COR-L47 (cell line): ENCODE measurements around the gene NTN5.
"Not testable (repeated sequence)": the region's sequence is repeated elsewhere in the genome, so short reads cannot be mapped to it uniquely, and the experiment has no call there.

Experiments used
- DNase-seq: peaks from one replicate; lab custom pipeline; 2025; lab: John Stamatoyannopoulos, UW

The NTN5 gene, protein sequence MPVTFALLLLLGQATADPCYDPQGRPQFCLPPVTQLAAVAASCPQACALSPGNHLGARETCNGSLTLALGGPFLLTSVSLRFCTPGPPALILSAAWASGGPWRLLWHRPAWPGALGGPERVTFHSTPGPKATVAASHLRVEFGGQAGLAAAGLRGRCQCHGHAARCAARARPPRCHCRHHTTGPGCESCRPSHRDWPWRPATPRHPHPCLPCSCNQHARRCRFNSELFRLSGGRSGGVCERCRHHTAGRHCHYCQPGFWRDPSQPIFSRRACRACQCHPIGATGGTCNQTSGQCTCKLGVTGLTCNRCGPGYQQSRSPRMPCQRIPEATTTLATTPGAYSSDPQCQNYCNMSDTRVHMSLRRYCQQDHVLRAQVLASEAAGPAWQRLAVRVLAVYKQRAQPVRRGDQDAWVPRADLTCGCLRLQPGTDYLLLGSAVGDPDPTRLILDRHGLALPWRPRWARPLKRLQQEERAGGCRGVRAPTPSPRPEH

DNA sequence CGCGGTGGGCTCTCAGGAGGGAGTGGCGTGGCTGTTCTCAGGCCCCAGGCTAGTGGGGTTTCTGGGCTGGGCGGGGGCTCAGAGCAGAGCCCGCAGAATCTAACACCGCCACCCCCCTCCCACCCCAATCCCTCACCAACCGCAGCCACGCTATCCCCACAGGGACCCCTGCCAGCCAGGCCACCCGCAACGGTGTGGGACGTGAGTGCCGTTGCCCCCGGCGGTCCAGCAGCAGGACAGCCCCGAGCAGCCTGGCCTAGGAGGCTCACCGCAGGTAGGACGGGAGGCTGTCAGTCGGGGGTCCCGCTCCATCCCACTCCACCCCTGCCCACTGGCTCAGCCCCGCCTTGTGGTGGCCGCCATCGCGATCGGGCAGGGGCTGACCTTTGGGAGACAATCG lies at the start of gene NTN5:
TSS of gene NTN5 (minus strand) at position 24 of the 400 bp plus-strand sequence. CDS start 2,031 bp downstream, outside the sequence.
- no peak for DNase-seq

DNA sequence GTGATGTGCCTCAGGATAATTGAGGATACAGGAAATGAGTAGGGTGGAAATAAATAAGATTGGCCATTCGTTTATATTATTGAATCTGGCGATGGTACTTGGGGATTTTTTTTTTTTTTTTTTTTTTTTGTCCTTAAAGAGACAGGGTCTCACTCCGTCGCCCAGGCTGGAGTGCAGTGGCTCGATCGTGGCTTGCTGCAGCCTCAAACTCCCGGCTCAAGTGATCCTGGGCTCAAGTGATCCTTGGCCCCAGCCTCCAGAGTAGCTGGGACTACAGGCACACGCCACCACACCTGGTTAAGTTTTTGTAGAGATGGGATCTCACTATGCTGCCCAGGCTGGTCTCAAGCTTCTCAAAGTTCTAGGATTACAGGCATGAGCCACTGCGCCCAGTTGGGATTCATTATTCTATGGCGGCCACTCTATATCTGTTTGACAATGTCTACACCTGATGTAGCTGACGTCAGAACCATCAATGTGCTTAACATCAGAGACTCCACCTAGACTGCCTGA lies 49.4 kb upstream of the NTN5 start:
- no peak for DNase-seq

DNA sequence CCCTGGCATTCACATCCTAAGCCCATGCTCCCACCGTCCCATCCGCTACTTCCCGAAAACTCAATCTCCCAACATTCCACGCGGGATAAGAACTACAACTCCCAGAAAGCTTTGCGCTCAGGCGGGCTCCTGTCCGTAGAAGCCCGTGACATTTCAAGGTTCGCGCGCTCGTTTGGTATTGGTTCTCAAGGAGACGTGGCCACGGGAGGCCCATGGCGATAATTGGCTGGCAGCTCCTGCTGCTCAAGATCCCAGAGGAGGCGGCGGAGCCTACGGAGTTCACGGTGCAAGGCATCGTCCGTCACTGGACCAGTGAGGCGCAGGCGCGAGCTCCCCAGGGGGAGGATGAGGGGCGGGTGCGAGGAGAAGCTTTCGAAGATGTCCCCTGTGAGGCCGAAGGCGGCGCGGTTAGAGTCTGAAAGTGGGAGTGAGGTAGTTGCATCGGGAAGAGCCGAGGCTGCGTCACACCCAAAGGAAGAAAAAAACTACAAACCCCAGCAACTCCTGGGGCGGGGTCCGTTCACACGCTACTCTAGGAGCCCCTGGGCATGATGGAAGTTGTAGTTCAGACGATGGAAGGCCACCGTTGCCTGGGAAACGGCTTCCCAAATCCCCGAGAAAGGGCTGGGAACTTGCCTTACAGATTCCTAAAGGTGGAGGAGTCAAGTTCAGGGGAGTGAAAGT lies 47.9 kb upstream of the NTN5 start:
- DNase-seq: peak; percentile 98

DNA sequence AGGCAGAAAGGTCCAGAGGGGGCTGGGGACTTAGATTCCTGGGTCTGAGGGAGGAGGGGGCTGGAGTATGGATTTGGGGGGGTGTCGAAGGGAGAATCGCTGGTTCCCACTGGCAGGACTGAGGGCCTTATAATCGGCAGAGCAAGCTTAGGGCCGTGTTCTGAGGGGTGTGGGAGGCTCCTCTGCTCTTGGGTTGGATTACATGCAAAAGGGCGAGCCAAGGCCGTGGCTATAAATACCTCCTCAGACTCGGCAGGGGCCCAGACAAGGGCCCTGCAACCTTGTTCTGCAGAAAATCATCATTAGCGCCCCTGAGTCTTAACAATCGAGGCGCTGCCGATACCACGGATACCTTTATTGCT lies 47.4 kb upstream of the NTN5 start:
- no peak for DNase-seq

DNA sequence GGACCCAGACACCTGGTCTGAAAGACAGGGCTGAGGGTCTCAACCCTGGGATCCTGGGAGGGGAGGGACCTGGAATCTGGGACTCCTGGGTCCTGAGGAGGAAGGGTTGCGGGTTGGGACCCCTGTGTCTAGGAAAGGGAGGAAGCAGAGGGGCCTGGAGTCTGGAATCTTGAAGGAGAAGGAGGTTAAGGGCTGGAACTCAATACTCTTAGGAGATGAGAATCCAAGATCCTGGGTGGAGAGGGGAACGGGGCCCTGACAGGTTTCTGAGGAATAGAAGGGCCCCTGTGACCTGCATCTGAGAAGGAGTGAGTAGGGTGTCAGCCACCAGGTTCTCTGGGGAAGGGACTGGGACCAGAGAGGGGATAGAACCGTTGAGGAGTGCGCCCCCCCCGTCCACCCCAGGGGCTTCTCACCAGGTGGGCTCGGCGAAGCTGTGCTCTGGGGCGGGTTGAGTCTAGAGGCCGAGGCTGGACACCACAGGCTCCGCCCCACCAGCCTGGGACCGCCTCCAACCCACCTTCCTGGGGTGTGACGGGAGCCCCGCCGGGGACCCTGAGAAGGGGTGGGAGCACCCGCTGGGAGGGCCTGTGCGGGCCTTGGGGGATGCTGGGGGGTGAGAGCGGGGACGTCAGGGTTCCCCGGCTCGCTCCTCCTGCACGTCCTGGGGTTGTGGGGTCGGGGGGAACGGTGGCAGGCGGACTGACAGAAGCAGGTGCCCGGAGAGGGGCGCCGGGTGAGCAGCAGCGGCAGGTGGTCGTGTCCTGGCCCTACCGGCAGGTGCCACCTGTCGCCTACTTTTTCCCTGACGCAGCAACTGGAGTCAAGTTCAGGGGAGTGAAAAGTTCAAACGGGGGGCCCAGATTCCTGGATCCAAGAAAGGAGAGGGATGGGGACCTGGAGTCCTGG lies 46.7 kb upstream of the NTN5 start, which contains the start of gene MAMSTR:
TSS of gene MAMSTR (minus strand) at position 463 of the 909 bp plus-strand sequence. CDS start 694 bp downstream, outside the sequence.
- no peak for DNase-seq

DNA sequence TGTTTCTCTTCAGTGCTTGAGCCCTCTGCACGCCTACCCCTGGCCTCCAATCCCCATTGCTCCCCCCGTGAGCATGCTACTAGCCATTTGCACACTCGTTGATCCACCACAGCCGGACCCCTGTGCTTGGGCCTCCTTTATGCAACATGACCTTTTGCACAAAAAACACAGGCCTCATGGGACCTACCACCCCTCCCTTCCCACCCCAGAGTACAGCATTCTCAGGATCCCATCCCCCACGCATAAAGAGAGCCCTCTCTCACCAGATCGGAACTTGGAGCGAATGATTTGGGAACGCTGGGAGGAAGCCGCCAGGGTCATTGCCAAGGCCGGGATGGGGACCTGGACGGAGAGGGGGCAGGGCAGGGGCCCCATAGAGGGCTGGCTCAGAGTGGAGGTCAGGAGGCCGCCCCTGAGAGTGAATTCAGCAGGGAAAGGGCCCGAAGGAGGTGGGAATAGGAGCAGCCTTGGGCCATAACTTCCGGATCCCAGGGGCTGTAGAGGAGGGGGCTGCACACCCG lies 46.0 kb upstream of the NTN5 start:
- no peak for DNase-seq

DNA sequence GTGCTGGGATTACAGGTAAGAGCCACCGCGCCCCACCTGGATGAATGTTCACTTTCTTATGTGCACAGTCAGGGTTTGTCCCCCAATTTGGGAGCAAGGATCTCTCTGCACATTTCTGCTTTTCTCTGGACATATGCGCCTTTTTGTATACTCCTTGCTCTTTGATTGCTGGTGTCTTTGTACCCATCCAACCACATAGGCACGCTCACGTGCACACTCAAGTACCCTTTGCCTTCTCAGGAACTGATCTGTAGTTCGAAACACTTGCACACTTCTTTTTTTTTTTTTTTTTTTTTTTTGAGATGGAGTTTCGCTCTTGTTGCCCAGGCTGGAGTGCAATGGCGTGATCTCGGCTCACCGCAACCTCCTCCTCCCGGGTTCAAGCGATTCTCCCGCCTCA lies 45.3 kb upstream of the NTN5 start:
- DNase-seq: not testable (repeated sequence)

DNA sequence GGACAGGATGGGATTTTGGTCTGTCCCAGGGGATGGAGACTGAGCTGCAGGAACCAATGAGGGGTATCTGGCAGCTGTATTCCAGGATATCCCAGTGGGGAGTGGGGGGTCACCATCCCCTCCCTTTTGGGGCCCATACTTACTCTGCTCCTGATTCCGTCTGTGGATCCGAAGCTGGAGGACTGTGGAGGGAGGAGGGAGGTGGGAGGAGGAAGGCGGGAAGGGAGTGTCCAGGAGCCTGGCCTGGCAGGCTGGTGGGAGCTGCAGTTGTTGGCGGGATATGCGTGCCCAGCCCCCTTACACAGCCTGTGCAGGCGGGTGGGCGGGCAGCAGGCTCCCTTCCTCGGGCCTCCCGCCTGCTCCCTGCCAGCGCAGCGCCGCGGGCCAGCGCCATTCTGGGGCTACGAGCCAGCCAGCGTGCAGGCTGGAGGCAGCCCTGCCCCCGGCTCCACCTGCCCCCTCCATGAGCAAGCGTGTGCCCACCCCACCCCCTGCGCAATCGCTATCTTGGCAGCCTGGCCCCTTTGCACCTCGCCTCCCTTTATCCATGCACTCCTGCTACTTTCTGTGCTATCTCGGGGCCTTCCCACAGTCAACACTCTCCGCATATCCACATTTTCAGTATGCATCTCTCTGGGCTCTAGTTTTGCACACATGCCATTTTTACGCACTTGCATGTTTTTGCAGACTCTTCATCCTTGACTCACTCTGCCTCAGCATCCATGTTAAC lies 43.9 kb upstream of the NTN5 start:
- DNase-seq: peak; percentile 50

DNA sequence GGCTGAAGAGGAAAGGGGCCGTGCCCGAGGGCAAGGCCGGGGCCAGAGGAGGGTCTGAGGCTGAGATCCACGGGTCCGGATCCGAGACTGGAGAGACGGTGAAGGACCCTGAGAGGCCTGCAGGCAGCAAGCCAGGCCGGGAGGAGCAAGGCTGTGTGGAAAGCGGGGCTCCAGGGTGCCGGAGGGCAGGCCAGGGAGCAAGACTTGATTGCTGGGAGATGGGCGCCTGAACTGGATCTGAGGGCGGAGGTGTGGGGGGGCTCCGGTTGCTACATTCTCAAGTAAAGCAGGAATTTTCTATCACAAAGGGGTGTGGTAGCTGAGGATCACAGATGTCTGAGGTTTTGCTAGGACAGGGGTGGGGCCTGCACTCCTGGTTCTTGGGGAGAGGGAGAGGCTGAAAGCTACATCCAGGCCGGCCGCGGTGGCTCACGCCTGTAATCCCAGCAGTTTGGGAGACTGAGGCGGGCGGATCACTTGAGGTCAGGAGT lies 42.9 kb upstream of the NTN5 start:
- DNase-seq: no peak

DNA sequence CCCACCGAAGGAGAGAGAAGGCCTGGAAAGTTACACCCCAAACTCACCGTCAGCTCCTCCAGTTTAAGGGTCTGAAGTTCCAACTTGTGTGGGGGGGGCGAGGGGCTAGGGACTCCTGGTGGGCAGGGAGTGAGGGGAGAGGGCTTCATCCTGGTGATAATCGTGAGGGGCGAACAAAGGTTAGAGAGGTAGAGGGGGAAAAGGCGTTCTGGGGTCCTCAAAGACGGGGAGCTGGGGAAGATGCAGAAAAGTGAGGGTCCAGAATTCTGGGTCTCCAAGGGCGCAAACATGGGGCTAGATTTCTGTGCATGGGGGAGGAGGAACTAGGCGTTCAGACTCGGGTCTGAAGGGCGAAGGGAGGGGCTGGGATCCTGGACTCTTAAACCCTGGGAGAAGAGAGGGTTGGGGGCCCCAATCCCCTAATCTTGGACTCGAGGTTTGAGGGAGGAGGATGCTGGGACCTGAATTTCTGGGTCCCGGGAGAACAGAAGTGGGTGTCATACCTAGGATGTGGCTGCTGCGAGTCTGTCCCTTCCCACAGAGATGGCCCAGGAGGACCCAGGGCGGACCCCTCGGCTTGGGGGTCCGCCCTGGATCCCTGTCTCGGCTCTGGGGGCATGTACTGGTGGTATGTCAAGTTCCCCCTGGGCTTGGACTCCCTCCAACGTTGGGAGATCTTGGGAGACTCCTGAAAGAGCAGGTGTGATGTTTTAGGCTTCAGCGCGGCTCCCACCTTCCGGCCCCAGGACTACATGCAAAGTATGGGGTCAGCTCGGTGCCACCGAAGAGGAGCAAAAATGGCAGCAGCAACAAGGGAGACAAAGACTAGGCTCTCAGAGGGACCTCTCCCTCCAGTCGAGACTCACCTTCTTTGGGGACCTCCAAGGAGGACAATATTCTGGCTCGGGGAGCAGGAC lies 42.2 kb upstream of the NTN5 start:
- no peak for DNase-seq

DNA sequence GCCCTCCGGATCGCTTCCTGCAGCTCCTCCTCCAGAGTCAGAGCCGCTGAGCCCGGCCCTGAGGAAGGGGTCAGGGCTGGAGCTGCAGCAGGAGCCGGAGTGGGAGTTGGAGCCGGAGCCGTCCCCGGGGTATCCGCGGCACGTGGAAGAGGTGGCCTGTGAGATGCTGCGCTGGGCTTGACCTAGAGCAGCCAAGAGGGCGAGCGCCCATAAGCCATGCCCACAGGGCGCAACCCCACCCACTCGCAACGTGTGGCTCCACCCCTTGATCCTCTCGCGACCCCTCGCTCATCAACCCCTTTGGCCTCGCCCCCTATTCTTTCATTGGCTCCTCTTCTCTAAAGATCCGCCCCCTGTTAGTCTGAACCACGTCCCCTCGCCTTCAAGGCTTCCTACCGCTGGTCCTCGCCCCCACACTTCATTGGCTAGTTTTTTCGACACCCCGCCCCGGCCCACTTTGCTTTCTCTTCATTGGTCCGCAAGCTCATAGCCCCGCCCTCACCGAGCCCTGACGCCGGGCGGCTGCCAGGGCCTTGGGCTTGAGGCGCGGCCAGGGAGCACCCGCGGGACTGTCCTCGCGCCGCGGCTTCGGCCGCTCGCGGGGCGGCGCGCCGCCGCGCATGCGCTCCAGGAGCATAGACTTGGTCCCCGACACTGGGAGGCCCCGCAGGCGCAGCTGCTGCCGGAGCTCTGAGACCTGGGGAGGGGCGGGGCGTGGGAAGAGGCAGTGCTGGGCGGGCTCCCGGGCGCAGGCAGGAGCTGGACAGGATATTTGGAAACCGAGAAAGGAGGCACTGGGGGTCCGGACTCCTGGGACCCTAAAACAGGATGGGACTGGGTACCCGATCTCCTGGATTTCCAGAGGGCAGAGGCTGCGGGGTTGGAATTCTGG lies 41.3 kb upstream of the NTN5 start:
- DNase-seq: peak; percentile 100

DNA sequence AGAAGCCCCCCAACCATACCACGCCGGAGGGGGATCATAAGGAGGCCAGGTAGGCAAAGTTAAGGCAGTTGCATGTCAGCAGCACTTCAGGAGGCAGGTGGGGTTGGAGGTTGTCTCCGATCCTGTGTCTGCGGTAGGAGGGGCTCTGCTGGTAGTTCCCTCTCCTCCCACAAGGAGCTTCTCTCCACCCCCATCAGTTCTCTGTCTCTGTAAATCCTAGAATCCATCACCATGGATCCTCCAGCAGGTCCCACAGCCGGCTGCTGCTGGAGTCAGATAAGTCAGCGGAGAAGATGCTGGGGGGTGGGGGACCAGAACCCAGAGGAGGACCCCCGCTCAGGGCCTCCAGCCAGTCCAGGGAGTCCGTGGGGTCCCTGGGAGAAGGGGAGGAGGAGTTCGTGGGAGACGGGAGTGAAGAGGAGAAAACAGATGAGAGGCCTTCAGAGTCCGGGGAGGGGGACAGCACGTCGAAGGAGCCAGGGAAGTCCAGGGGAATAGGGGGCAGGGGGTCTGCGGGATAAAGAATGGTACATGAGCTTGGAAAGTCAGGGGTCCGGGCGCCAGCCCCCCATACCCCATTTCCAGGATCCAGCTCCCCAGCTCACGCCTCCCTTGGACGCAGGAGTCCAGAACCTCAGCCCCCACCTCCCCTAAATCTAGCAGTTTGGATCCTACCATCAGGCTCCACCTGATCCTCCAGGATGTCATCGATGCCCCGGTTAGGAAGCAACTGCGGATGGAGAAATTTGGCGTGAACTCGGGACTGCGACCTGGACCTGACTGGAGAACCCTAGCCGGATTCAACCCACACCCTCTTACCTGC lies 40.4 kb upstream of the NTN5 start:
- DNase-seq: no peak

DNA sequence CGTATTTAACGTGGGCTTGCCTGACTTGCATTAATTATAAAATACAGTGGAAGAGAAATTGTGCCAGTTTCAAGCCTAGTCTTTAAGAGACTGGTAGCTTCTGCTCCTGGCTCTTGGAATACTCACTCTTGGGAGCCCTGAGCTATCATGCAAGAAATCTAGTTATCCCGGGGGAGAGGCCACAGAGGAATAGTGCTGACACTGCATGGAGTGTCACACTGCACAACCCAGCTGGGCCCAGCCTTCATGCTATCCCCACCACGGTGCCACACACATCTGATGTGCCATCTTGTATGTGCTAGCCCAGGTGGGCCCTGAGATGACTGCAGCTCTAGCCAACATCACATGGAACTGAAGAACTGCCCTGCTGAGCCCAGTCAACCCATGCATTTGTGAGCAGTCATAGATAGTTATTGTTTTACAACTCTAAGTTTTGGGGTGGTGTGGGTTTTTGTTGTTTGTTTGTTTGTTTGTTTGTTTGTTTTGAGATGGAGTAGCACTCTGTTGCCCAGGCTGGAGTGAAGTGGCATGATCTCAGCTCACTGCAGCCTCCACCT lies 38.4 kb upstream of the NTN5 start:
- DNase-seq: no peak

DNA sequence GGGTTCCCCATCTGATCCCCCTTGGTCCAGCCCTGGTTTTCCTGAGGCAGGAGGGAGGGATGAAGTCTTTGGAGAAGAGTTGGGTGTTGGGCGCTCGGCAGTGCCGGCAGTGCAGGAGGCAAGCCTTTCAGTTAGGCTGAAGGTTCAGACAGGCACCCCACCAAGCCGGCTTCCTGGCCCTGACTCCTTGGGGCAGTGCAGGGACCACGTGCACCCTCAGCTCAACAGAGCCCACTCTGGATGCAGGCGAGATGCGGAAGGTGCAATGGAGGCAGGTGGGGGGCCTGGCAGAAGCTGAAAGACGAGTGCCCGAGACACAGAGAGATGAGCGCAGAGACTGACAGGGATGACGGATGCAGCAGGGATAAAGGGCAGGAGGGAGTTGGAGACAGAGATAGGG lies 35.7 kb upstream of the NTN5 start:
- no peak for DNase-seq

DNA sequence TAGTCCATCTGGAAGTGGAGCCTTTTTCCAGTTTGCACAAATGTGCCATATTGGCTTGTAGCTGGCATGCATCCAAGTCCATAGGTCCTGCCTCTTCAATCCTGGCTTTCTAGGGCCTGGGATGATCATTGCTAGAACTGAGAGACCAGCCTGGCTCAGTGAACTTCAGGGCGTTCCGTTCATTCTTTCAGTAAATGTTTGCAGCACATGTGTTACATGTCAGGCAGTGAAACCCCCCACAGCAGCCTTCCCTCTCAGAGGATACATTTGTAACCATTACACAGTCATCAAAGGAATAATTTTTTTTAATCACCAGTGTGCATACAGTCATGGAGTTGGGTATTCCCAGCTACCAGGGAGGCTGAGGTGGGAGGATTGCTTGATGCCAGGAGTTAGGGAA lies 32.6 kb upstream of the NTN5 start:
- no peak for DNase-seq

DNA sequence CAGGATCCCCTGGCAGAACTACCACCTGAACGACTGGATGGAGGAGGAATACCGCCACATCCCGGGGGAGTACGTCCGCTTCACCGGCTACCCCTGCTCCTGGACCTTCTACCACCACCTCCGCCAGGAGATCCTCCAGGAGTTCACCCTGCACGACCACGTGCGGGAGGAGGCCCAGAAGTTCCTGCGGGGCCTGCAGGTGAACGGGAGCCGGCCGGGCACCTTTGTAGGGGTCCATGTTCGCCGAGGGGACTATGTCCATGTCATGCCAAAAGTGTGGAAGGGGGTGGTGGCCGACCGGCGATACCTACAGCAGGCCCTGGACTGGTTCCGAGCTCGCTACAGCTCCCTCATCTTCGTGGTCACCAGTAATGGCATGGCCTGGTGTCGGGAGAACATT lies 30.5 kb upstream of the NTN5 start:
- no peak for DNase-seq

DNA sequence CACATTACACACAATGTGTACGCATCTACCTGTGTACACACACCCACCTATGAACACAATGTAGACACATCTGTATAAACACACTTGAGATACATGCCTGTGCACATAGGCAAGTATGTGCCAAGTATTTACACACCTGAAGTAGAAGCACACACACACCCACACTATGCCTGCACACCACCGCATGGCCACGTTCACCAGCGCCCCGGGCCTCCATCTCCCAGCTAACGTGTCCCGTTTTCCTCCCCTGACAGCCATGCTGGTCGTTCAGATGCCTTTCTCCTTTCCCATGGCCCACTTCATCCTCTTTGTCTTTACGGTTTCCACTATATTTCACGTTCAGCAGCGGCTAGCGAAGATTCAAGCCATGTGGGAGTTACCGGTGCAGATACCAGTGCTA lies 29.9 kb upstream of the NTN5 start:
- no peak for DNase-seq

DNA sequence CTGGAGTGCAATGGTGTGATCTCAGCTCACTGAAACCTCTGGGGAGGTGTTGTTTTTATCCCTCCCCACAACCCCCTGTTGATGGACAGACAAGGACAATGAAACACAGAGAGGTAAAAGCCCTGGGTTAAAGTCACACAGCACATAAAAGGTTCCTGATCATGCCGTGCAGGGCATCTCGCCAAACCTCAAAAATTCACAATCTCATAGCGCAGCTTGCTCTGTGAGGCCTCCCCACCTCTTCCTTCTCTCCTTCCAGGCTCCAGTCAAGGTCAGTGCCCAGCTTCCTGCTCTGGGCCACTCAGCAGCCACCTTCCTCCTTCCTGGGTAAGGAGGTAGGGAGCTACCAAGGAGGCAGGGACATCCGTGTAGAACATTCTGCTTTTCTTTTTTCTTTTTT lies 25.2 kb upstream of the NTN5 start:
- DNase-seq: no peak
